ENCODE measurements around the gene CCDC110. TPM values are rescaled to one million over a fixed set of nuclear protein-coding genes. Genes with fewer than 3 reads are reported as not detected.

Gene CCDC110
- polyA plus RNA-seq, 1 donor (not counting 4 experiments of a cell fraction or from before 2014, with no cell fraction given) = not detected

DNA sequence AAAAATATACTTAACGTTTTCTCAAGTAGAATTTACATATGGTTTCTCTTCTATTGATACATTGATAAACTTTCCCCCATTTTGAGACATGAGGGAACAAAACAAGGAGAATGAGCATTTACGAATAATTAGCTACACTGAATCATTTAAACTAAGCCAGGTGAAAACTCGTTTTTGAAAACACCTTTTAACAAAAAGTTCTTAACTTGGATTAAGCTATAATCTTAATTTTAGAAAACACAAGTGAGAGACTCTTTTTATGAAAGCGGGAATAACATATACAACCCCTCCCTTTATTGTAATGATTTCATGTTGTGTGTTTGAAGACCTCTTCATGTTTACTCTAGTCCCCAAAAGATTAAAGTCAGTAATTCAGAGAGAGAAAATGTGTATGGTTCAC lies 43.7 kb upstream of the CCDC110 start:
- H3K9me3 ChIP-seq (ENCODE audit: control insufficient read depth, low read depth, low read length) = no peaks in the 10 kb centered on the region
- H4K20me1 ChIP-seq (ENCODE audit: control insufficient read depth, extremely low read depth, insufficient read depth, low read length) = no peaks in the 10 kb centered on the region
- H3K9ac ChIP-seq (ENCODE audit: control insufficient read depth, extremely low read depth, insufficient read depth, low read length) = no peak overlapping the region
- DNase-seq (ENCODE audit: low read depth, low spot score) = no peak
- no peaks in the 10 kb centered on the region for H3K27me3 ChIP-seq (ENCODE audit: control insufficient read depth, extremely low read depth, insufficient read depth, low read length)
- H3K4me1 ChIP-seq (ENCODE audit: control insufficient read depth, extremely low read depth, insufficient read depth, low read length) = no peaks in the 10 kb centered on the region
- no peak overlapping the region for H3K4me2 ChIP-seq (ENCODE audit: control insufficient read depth, extremely low read depth, insufficient read depth, low read depth, low read length)
- H3K79me2 ChIP-seq (ENCODE audit: control insufficient read depth, insufficient read depth, low read length) = no peaks in the 10 kb centered on the region
- H3K9me1 ChIP-seq (ENCODE audit: control insufficient read depth, extremely low read depth, insufficient read depth, low read length) = no peaks in the 10 kb centered on the region
- TF ChIP-seq, protein P1, sequence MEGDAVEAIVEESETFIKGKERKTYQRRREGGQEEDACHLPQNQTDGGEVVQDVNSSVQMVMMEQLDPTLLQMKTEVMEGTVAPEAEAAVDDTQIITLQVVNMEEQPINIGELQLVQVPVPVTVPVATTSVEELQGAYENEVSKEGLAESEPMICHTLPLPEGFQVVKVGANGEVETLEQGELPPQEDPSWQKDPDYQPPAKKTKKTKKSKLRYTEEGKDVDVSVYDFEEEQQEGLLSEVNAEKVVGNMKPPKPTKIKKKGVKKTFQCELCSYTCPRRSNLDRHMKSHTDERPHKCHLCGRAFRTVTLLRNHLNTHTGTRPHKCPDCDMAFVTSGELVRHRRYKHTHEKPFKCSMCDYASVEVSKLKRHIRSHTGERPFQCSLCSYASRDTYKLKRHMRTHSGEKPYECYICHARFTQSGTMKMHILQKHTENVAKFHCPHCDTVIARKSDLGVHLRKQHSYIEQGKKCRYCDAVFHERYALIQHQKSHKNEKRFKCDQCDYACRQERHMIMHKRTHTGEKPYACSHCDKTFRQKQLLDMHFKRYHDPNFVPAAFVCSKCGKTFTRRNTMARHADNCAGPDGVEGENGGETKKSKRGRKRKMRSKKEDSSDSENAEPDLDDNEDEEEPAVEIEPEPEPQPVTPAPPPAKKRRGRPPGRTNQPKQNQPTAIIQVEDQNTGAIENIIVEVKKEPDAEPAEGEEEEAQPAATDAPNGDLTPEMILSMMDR (optimal IDR thresholded peaks at IDR 0.05 in 1 of 3, IDR thresholded peaks at IDR 0.05 in 1 of 3, conservative IDR thresholded peaks at IDR 0.05 in 1 of 3; ENCODE audit: extremely low read depth in 1 of 3, insufficient read depth in 2 of 3, low read length in 3 of 3) = no peak
- TF ChIP-seq EZH2 (IDR thresholded peaks at IDR 0.05; ENCODE audit: low read length) = no peak
- H2AFZ ChIP-seq (ENCODE audit: control insufficient read depth, low read length) = no peak overlapping the region
- no peak overlapping the region for H3K4me3 ChIP-seq (ENCODE audit: control insufficient read depth in 2 of 3, extremely low read depth in 1 of 3, insufficient read depth in 2 of 3, low read depth in 1 of 3, low read length in 3 of 3)
- no peak for FAIRE-seq
- H3K36me3 ChIP-seq (ENCODE audit: control insufficient read depth in 2 of 2, extremely low read depth in 1 of 2, insufficient read depth in 2 of 2, low read length in 2 of 2) = no peaks in the 10 kb centered on the region
- no peak overlapping the region for H3K27ac ChIP-seq (ENCODE audit: control insufficient read depth, insufficient read depth, low read length)
- dilution Hi-C loops (cut with MboI; ENCODE audit: extremely low pct_ligation_motif_present, low sequenced_read_pairs) = no loop called here

DNA sequence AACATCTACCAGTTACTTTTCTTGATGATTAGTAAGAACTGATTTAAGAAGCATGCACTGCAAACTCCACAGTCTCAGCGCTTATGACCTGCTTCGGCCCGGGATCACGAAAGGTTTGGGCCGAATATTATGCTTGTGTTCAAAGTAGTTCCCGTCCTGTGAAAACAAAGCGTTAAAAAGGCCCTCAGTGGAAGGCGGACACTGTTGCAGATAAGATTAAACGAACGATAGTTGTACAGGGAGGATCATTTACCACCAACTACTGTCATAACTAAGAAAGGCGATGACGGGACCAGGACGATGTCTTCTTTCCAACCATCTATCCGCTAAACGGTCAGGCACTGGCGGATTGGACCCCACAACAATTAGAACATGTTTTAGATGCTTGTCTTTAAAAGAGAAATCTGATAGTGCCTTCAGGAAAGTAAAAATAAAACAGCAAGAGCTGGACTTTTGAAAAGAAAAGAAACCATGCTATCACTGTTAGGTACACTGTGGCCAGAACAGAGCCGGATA lies 42.7 kb upstream of the CCDC110 start:
- Histone ChIP-seq H3K4me3 (ENCODE audit: control insufficient read depth in 2 of 3, extremely low read depth in 1 of 3, insufficient read depth in 2 of 3, low read depth in 1 of 3, low read length in 3 of 3) (no peak overlapping the region), H3K27ac (ENCODE audit: control insufficient read depth, insufficient read depth, low read length) (no peak overlapping the region), H4K20me1 (ENCODE audit: control insufficient read depth, extremely low read depth, insufficient read depth, low read length) (no peaks in the 10 kb centered on the region), H3K4me1 (ENCODE audit: control insufficient read depth, extremely low read depth, insufficient read depth, low read length) (no peaks in the 10 kb centered on the region), H3K79me2 (ENCODE audit: control insufficient read depth, insufficient read depth, low read length) (no peaks in the 10 kb centered on the region), H3K36me3 (ENCODE audit: control insufficient read depth in 2 of 2, extremely low read depth in 1 of 2, insufficient read depth in 2 of 2, low read length in 2 of 2) (no peaks in the 10 kb centered on the region), H2AFZ (ENCODE audit: control insufficient read depth, low read length) (no peak overlapping the region), H3K4me2 (ENCODE audit: control insufficient read depth, extremely low read depth, insufficient read depth, low read depth, low read length) (no peak overlapping the region), H3K27me3 (ENCODE audit: control insufficient read depth, extremely low read depth, insufficient read depth, low read length) (no peaks in the 10 kb centered on the region), H3K9ac (ENCODE audit: control insufficient read depth, extremely low read depth, insufficient read depth, low read length) (no peak overlapping the region), H3K9me1 (ENCODE audit: control insufficient read depth, extremely low read depth, insufficient read depth, low read length) (no peaks in the 10 kb centered on the region), H3K9me3 (ENCODE audit: control insufficient read depth, low read depth, low read length) (no peaks in the 10 kb centered on the region)
- dilution Hi-C loops (cut with MboI; ENCODE audit: extremely low pct_ligation_motif_present, low sequenced_read_pairs) = no loop called here
- TF ChIP-seq, protein P1 (optimal IDR thresholded peaks at IDR 0.05 in 1 of 3, IDR thresholded peaks at IDR 0.05 in 1 of 3, conservative IDR thresholded peaks at IDR 0.05 in 1 of 3; ENCODE audit: extremely low read depth in 1 of 3, insufficient read depth in 2 of 3, low read length in 3 of 3) = no peak
- TF ChIP-seq EZH2 (IDR thresholded peaks at IDR 0.05; ENCODE audit: low read length) = no peak
- DNase-seq (ENCODE audit: low read depth, low spot score) (no peak), FAIRE-seq (no peak)
